Measurements from ENCODE around the gene DHRS9. TPM values are rescaled to one million over a fixed set of nuclear protein-coding genes. Genes with fewer than 3 reads are reported as not detected.
"Not testable (repeated sequence)": the region's sequence is repeated elsewhere in the genome, so short reads cannot be mapped to it uniquely, and the experiment has no call there.

The DHRS9 gene
- total and polyA plus RNA-seq, 2 donors from 2014 or later: 2.2 TPM; not detected in 1

GRCh38 chr2:169050476-169051240, 18.7 kb upstream of the DHRS9 start:
- no peaks in the 10 kb centered on the region for H3K27me3 ChIP-seq (ENCODE audit: control insufficient read depth, insufficient read depth, low read length)
- no peak for TF ChIP-seq CTCF (IDR thresholded peaks at IDR 0.05; ENCODE audit: borderline replicate concordance, extremely low read depth, insufficient read depth)
- FAIRE-seq (no peak), DNase-seq (no peak)
- intact Hi-C loops (cut with DNase I): no loop called here
- H3K4me1 ChIP-seq (ENCODE audit: control insufficient read depth in 2 of 3, insufficient read depth in 2 of 3, low read depth in 1 of 3, low read length in 3 of 3): no peaks in the 10 kb centered on the region
- no peak overlapping the region for H3K27ac ChIP-seq (ENCODE audit: low read depth in 2 of 2, low read length in 2 of 2)
- H3K36me3 ChIP-seq (ENCODE audit: control insufficient read depth in 2 of 3, insufficient read depth in 3 of 3, low read length in 3 of 3): no peaks in the 10 kb centered on the region
- H3K9me3 ChIP-seq (ENCODE audit: control insufficient read depth in 2 of 3, insufficient read depth in 1 of 3, low read length in 3 of 3): peaks cover 0 to 10% (median 0%) of the 10 kb centered on the region in 3 donors
- H3K4me3 ChIP-seq (ENCODE audit: low read length in 3 of 3): no peak overlapping the region
- H3K9ac ChIP-seq (ENCODE audit: low read length in 3 of 3): no peak overlapping the region

DNA sequence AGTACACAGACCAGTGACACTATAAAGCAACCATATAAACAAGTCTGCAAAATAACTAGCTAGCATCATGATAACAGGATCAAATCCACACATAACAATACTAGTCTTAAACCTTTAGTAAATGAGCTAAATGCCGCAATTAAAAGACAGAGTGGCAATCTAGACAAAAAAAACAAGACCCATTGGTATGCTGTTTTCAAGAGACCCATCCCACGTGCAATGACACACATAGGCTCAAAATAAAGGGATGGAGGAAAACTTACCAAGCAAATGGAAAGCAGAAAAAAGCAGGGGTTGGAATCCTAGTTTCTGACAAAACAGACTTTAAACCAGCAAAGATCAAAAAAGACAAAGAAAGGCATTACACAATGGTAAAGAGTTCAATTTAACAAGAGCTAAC, 14.8 kb upstream of the DHRS9 start:
- H3K9ac ChIP-seq (ENCODE audit: low read length in 3 of 3); H3K27ac ChIP-seq (ENCODE audit: low read depth in 2 of 2, low read length in 2 of 2); H3K4me3 ChIP-seq (ENCODE audit: low read length in 3 of 3); H3K27me3 ChIP-seq (ENCODE audit: control insufficient read depth, insufficient read depth, low read length); H3K36me3 ChIP-seq (ENCODE audit: control insufficient read depth in 2 of 3, insufficient read depth in 3 of 3, low read length in 3 of 3); H3K4me1 ChIP-seq (ENCODE audit: control insufficient read depth in 2 of 3, insufficient read depth in 2 of 3, low read depth in 1 of 3, low read length in 3 of 3); DNase-seq; FAIRE-seq; intact Hi-C loops (cut with DNase I): not testable (repeated sequence)
- peaks cover 0 to 13% (median 0%) of the 10 kb centered on the region in 3 donors for H3K9me3 ChIP-seq (ENCODE audit: control insufficient read depth in 2 of 3, insufficient read depth in 1 of 3, low read length in 3 of 3)

GRCh38 chr2:169064199-169064598, 5.2 kb upstream of the DHRS9 start:
- DNase-seq; H3K36me3 ChIP-seq (ENCODE audit: control insufficient read depth in 2 of 3, insufficient read depth in 3 of 3, low read length in 3 of 3); H3K9me3 ChIP-seq (ENCODE audit: control insufficient read depth in 2 of 3, insufficient read depth in 1 of 3, low read length in 3 of 3); H3K4me1 ChIP-seq (ENCODE audit: control insufficient read depth in 2 of 3, insufficient read depth in 2 of 3, low read depth in 1 of 3, low read length in 3 of 3); H3K27ac ChIP-seq (ENCODE audit: low read depth in 2 of 2, low read length in 2 of 2); H3K9ac ChIP-seq (ENCODE audit: low read length in 3 of 3); intact Hi-C loops (cut with DNase I); H3K4me3 ChIP-seq (ENCODE audit: low read length in 3 of 3); H3K27me3 ChIP-seq (ENCODE audit: control insufficient read depth, insufficient read depth, low read length); FAIRE-seq: not testable (repeated sequence)

DNA sequence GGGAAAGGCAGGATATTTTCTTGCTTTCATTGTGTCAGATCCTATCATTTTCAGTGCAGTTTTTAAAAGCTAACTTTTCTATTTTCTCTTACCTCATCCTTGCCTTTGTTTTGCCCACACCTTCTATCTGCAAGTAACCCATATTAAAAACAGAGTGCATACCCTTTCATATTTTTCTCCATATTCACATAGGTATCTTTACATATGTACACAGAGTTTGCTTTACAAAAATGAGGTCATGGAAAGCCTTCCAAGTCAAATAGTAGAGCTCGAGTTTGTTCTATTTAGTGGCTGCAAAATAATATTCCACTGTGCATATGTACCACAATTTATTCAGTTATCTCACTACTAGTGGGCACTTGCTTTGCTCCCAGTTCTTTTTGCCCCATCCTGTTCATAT, 3.9 kb upstream of the DHRS9 start:
- no peaks in the 10 kb centered on the region for H3K4me1 ChIP-seq (ENCODE audit: control insufficient read depth in 2 of 3, insufficient read depth in 2 of 3, low read depth in 1 of 3, low read length in 3 of 3)
- H3K36me3 ChIP-seq (ENCODE audit: control insufficient read depth in 2 of 3, insufficient read depth in 3 of 3, low read length in 3 of 3): no peaks in the 10 kb centered on the region
- H3K4me3 ChIP-seq (ENCODE audit: low read length in 3 of 3): no peak overlapping the region
- H3K9me3 ChIP-seq (ENCODE audit: control insufficient read depth in 2 of 3, insufficient read depth in 1 of 3, low read length in 3 of 3): no peaks in the 10 kb centered on the region
- H3K27me3 ChIP-seq (ENCODE audit: control insufficient read depth, insufficient read depth, low read length): no peaks in the 10 kb centered on the region
- no peak for DNase-seq
- intact Hi-C loops (cut with DNase I): no loop called here
- no peak for TF ChIP-seq CTCF (IDR thresholded peaks at IDR 0.05; ENCODE audit: borderline replicate concordance, extremely low read depth, insufficient read depth)
- FAIRE-seq: no peak
- H3K27ac ChIP-seq (ENCODE audit: low read depth in 2 of 2, low read length in 2 of 2): no peak overlapping the region
- no peak overlapping the region for H3K9ac ChIP-seq (ENCODE audit: low read length in 3 of 3)
